HG03469 (cell line): ENCODE data around the gene RUNX3.
"Not testable (repeated sequence)": the region's sequence is repeated elsewhere in the genome, so short reads cannot be mapped to it uniquely, and the experiment has no call there.

ENCODE experiments used
- ATAC-seq: cut with Tn5 transposase; IDR thresholded peaks from one replicate; pipeline ENCODE4 v1.9.1; 2021; ENCODE audit warnings: mild to moderate bottlenecking, moderate library complexity, moderate number of reproducible peaks; ENCODE audit not compliant: unreplicated experiment

RUNX3 gene

DNA sequence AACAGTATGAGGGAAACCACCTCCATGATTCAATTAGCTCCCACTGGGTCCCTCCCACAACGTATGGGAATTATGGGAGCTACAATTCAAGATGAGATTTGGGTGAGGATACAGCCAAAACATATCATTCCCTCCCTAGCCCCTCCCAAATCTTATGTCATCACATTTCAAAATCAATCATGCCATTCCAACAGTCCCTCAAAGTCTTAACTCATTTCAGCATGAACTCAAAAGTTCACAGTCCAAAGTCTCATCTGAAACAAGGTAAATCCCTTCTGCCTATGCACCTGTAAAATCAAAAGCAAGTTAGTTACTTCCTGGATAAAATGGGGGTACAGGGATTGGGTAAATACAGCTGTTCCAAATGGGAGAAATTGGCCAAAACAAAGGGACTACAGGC lies 38.7 kb downstream of the RUNX3 start:
- ATAC-seq, result not testable (repeated sequence)

DNA sequence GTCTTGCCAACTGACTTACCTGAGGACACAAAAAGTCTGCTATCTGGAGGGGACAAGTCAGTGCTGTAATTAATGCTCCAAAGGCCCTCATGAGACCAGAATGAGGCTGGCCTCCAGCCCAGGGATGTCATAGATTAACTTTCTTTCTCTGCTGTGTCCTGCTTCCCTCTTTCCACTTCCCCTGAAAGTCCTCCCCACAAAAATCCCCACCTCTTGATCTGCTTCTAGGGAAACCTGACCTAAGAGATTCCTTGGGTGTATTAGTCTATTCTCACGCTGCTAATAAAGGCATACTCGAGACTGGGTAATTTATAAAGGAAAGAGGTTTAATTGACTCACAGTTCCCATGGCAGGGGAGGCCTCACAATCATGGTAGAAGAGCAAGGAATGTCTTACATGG lies 39.2 kb downstream of the RUNX3 start:
- ATAC-seq, result no peak

DNA sequence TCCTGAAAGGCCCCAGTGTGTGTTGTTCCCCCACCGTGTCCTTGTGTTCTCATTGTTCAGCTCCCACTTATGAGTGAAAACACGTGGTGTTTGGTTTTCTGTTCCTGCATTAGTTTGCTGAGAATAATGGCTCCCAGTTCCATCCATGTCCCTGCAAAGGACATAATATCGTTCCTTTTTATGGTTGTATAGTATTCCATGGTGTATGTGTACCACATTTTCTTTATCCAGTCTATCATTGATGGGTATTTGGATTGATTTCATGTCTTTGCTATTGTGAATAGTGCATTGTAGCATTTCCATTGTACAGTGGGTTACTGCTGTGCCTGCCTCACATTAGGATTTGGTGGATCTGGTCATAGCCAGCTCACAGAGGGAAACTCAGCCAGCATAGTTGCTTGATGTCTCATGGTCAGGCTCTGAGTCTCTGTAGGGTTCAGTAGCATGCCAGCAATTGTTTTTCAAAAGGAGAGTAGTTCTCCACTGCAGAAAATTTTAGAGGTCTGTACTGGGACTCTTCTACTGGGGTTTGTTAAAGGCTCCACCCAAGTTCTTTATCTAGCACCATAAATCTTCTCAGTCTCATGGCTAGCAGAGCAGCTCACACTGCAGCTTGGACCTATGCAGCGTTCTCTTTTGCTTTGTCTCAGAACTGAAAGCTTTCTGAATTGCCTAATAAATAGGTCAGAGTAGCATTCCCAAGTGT lies 41.0 kb downstream of the RUNX3 start:
- ATAC-seq, result no peak

DNA sequence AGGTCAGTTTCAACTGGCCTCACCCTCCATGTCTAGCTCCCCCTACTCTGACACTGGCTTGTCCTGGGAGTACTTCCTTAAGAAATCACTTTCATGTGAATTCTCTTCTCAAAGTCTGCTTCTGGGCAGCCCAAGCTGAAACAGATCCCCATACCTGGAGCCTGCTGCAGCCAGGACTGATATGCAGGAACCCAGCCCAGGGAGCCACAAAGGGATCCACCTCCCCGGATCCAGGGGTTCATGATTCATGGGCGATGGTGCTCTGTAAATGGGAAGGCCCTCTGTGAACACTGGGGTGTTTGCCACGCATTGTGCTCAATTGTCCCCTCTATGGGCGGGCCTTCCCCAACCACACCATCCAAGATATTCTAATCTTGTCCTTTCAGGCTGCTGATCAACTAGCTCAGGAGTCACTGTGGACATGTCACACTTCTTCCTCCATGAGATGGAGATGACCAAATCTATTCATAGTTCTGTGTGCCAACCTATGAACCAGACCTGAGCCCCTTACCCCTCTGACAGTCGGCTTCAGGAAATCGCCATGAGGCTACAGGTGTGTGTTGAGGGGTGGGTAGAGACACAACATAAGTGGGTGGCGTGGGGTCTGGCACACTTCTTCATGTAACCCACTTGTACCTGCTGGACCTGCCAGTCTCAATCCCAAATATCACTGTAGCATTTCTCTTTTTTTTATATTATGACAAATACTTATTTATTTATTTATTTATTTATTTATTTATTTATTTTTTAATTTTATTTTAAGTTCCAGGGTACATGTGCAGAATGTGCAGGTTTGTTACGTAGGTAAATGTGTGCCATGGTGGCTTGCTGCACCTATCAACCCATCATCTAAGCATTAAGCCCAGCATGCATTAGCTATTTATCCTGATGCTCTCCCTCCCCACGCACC lies 41.8 kb downstream of the RUNX3 start:
- ATAC-seq, result no peak

DNA sequence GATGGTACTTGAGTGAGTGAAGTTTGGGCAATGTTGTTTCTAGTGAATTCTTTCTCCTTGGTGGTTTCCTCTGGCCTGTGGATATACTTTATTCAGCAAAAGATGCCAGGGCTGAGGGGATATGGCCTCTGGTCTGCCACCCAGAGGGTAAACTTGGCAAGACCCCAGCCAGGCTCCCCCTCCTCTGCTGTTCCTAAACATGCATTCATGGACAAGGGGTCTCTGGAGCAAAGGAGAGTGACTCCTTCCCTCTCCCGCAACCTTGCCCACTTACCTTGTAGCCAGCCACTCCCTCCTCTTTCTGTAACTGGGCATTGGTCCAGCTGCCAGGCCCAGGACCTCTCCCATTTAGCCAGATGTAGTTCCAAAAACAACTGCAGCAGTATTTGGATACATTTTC lies 43.8 kb downstream of the RUNX3 start:
- no peak for ATAC-seq

DNA sequence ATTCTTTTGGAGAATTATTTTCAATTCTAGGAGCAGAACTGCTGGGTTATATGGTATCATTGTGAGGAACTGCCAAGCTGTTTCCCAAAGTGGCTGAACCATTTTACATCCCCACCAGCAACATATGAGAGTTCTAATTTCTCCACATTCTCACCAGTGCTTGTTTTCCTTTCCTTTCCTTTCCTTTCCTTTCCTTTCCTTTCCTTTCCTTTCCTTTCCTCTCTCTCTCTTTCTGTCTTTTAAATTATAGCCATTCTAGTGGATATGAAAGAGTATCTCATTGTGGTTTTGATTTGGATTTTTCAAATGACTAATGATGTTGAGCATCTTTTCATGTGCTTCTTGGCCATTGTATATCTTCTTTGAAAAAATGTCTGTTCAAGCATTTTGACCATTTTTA lies 45.3 kb downstream of the RUNX3 start:
- no peak for ATAC-seq

DNA sequence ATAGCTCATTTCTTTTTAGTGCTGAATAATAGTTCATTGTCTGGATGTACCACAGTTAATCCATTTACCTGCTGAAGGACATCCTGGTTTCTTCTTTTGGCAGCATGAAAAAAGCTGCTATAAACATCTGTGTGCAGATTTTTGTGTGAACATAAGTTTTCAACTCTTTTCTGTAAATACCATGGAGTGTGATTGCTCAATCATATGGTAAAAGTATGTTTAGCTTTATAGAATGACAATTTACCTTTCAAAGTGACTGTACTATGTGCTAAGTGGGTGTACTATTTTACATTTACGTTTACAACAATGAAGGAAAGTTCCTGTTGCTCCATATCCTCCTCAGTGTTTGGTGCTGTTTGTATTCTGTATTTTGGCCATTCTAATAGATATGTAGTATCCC lies 49.0 kb downstream of the RUNX3 start:
- no peak for ATAC-seq

DNA sequence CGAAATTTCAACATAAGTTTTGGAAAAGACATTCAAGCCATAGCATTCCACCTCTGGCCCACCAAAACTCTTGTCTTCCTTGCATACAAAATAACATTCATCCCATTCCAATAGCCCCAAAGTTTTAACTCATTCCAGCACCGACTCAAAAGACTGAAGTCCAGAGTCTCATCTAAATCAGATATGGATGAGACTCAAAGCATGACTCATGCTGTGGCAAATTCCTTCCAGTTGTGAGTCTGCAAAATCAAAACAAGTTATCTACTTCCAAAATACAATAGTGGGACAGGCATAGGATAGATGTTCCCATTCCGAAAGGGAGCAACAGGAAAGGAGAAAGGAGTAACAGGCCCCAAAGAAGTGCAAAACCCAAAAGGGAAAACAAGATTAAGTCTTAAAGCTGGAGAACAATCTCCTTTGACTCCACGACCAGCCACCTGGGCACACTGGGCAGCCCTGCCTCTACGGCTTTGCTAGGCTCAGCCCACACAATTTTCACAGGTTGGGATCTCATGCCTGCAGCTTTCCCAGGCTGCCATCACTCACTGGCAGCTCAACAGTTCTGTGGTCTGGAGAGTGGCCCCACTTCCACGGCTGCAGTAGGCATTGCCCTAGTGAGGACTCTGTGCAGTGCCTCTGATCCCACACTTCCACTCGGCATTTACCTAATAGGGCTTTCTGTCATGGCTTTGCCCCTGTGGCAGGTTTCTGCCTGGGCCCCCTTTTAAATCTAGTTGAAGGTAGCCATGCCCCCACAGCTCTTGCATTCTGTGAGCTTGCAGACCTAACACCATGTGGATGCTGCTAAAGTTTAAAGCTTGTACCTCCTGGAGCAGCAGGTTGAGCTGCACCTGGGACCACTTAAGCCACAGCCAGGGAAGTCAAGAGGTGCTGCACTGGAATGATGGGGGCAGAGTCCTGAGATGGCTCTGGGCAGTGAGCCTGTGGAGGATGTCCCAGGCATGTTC lies 51.0 kb downstream of the RUNX3 start:
- ATAC-seq, result no peak

DNA sequence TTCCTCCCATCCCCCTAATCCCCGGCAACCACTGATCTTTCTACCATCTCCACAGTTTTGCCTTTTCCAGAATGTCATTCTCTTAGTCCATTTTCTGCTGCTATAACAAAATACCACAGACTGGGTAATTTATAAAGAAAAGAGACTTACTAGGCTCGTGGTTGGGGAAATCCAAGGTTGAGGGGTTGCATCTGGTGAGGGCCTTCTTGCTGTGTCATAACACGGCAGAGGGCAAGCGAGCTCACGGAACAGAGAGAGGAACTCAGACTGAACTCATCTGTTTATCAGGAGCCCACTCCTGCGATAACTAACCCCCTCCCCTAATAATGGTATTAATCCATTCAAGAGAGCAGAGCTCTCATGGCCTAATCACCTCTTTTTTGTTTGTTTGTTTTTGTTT lies 52.0 kb downstream of the RUNX3 start:
- no peak for ATAC-seq

DNA sequence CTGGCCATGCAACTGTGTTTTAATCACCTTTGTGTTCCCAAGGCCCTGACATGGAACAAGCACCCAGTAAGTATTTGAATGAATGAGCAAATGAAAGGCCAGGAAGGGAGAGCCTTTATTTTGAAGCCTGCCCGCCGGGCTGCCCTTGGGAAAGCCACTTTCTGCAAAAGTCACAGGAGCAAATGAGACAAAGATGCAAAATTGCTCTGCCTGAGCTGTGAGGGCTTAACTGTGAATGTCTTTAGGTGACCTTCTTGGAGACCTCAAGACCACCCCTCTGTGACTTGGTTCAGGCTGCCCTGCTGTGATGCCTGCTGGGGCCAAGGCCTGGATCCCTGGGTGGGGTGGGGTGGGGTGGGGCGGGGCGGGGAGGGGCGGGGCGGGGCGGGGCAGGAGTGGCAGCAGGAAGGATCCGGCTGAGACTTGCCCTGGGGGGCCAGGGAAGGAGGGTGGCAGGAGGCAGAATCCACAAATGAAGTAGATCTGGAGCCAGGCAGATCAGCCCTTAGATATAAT lies 54.0 kb downstream of the RUNX3 start:
- no peak for ATAC-seq

DNA sequence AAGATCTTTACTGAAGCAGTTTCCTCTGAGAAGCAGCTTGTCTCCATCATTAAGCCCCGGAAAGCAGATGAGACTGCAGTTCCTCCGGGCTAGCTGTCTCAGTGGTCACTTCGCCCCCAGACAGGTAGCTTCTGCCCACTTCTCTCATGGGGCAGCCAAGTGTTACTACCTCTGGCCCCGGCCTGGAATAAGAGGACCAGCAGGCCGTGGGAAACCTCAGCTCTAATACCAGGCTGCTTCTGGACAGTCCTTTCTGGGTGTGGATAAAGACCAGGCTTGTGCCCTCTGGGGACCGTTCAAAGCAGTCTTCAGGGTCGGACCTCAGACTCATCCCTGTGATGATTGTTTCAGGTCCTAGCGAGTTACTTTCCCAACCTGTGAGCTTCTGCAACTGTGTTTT lies 54.8 kb downstream of the RUNX3 start:
- no peak for ATAC-seq

DNA sequence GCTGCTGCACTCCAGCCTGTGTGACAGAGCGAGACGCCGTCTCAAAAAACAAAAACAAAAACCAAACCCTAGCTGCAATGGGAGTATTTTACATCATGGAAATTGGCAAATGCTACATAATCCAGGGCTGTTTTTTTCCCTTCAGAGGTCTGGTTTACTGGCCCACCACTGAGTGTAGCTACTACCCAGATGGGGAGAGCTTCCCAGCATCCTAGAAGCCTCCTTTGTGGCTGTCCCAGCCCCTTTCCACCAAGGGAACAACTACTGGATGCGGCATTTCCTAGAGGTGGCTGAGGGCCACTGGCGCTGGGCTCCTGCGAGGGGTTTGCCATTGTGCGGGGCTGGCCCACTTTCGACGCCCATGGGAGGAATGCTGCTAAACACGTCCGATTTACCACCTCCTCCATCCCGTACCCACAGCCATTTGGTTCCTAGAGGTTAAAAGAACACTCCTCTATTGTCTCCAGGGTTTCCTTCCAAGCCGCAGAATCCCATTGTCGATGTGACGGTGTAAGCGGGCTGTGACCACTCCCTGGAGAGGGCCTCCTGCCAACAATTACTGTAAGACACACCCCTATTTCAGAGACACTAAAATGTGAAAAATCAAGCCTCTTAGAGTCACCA lies 55.4 kb downstream of the RUNX3 start:
- no peak for ATAC-seq

DNA sequence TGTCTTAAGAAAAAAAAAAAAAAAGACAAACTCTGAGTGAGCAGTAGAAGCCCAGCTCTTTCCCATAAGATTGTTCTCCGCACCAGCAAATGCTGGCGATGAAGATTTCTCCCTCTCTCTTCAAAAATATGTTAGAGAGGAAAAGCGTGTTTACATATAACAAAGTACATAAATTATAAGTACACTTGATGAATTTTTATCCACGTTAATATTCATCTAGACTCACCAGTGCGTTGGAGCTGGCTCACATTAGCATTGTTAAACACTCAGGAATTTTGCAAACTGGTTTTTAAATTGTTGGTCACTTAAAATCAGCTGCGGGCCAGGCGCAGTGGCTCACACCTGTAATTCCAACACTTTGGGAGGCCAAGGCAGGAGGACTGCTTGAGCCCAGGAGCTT lies 56.0 kb downstream of the RUNX3 start:
- no peak for ATAC-seq

DNA sequence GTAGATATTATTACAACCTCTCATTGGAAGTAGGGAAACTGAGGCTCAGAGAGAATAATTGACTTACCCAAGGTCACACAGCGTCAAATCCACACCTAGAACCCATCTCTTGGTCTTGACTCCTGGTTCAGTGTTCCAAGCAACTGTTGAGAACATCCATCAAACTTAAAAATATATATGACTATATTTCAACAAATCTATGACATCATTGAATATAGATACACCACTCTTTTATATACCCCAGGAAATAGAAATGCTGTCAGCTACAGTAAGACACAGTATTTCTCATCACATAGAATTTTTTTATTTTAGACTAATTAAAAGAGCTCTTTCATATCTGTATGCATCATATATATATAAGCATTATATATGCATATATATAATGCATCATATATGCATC lies 56.9 kb downstream of the RUNX3 start:
- no peak for ATAC-seq

DNA sequence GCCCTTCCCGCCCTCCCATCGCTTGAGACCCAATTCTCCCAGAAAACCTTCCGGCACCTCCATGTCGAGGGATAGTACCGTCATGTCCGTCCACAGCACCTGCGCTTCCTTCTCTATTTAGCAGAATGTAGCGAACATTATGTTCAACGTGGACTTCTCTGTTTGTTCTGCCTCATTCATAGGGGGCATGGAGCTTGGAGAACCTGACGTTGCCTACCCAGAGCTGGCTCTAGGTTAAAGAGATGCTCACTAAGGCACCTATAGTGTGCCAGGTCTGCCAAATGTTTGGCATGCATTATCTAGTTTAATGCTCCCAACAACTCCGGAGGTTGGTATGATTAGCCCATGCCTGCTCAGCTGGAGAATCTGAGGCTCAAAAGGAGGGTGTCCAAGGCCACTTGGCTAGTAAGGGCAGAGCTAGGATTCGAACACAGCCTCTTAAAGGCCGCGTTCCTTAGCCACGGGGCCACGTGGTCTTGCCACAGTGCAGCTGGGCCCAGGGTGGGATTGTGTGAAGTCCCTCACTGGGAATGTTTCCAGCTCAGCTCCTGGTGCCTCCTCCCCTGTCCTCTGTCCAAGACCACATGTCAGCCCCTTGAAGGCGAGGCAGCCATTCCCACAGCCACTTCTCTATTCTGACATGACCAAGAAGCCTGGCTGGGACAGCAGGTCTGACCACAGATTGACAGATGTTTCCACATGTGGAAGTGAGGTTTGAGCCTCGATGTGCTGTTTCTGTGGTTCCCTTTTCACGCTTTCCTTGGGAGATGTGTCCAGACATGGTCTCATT lies 57.8 kb downstream of the RUNX3 start:
- no peak for ATAC-seq

DNA sequence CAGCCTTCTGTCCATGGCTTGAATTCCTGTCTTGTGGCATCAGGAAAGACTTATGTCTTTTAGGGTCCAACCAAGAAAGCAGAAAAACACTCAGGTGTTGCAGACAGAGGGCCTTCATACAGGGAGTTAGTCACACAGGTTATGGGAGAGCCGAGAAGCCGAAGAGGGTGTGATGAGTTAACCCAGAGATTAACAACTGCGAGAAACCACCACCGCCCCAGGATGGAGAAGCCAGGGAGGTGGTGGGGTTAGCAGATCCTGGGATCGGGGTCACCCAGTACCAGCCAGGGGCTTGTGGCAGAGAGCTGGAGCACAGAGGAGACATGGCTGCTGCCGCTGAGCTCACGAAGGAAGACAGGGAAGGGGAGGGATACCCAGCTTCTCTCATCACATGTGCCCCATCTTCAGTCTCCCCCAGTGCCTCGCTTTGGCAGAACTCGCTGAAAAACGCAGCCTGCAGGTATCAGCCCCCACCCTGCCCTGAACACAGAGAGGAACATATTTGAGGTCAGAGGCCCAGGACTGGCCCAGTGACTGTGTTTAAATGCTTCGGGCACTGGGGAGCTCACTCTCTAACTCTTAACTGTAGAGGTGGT lies 58.7 kb downstream of the RUNX3 start:
- no peak for ATAC-seq

DNA sequence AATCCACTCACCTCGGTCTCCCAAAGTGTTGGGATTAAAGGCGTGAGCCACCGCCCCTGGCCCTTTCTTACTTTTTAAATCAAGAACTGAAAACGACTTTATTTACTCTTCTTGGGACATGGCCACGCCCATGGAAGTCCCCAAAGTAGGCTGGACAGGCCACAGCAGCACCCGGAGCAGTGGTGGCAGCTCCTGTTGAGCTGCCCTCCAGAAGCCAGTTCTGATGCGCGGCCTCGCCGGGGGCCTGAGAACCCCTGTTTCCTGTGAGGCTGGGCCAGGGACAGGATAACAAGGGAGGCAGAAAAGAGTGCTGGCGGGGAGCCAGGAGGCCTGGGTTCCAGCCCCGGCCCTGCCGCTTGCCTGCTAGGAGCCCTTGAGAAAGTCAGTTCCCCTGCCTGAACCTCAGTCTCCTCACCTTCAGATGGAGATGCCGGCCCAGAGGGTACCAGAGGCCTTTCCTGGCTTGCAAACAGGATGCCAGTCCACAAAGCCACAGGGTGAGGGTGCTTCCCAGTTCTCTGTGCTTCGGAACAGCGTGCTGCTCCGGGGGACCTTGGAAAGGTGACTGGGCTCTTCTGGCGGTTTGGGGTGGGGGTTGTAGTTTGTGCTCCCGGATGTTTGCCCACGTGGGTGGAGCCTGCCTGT lies 59.4 kb downstream of the RUNX3 start:
- ATAC-seq, result no peak

DNA sequence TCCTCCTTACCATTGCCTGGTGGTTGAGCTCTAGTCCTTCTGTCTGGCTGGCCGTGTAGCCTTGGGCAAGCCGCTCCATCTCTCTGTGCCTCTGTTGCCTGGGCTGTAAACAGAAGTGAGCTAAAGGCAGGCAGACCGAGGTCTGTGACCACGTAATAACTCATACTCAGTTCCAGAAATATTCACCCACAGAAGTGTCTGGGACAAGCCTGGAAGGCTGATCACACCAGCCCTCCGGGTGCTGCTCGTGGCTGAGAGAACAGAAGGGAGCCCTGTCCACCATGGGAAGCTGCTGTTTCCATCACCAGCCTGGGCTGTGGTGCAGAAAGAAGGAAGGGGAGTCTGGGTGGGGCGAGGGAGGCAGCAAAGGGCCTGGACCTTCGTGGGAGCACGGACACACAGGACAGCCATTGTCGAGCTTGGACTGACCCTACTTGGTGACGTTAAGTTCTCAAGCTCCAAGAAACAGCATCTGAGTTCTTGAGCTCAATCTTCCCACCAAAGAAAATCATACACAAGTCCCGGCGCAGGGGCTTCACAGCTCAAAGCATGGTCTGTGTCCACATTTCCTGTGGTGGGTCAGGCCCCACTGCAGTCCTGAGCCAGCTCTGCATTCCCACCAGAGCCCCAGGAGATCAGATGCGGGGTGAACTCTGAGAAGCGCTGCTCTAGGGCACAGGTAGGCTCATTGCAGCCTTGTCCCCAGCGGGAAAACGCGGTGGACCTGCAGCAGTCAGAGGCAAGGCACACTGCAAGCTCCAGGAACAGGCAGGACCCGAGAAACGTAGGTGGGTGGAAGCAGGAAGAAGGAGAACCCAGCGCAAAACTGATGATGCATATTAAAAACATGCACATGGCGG lies 61.8 kb downstream of the RUNX3 start:
- no peak for ATAC-seq
